Measurements from ENCODE around the gene CLRN2. TPM values are rescaled to one million over a fixed set of nuclear protein-coding genes. Genes with fewer than 3 reads are reported as not detected.

Gene CLRN2
- polyA plus RNA-seq, 1 experiment, result not detected

GRCh38 chr4:17544205-17544604 lies 29.2 kb downstream of the CLRN2 start:
- Histone ChIP-seq H3K36me3 (ENCODE audit: control insufficient read depth, insufficient read depth, low read length) (no peaks in the 10 kb centered on the region), H3K27me3 (ENCODE audit: control insufficient read depth, insufficient read depth, low read length) (no peaks in the 10 kb centered on the region; the same call in 1 of the 2 replicates), H3K4me3 (ENCODE audit: low read depth, low read length) (no peak overlapping the region)
- no peak for TF ChIP-seq CTCF (IDR thresholded peaks at IDR 0.05; ENCODE audit: insufficient read depth, low read depth, low read length)
- DNase-seq (ENCODE audit: low read depth), result no peak
- ChIA-PET CTCF (interaction anchor here (0.9 to 6.5 kb wide), 4 partner anchors 14 to 92 kb away, joined by 3 to 57 read pairs (median 4); partner anchors contain the start of gene CLRN2), POLR2A (no interaction called here)

GRCh38 chr4:17544831-17545234 lies 29.9 kb downstream of the CLRN2 start:
- Histone ChIP-seq H3K36me3 (ENCODE audit: control insufficient read depth, insufficient read depth, low read length) (no peaks in the 10 kb centered on the region), H3K4me3 (ENCODE audit: low read depth, low read length) (no peak overlapping the region), H3K27me3 (ENCODE audit: control insufficient read depth, insufficient read depth, low read length) (no peaks in the 10 kb centered on the region; the same call in 1 of the 2 replicates)
- ChIA-PET POLR2A (no interaction called here), CTCF (interaction anchor here (0.8 to 6.5 kb wide), 6 partner anchors 10 to 1048 kb away, joined by 3 to 57 read pairs (median 4); partner anchors contain the start of gene CLRN2)
- TF ChIP-seq CTCF (IDR thresholded peaks at IDR 0.05; ENCODE audit: insufficient read depth, low read depth, low read length), result no peak
- no peak for DNase-seq (ENCODE audit: low read depth)

GRCh38 chr4:17545374-17546140 lies 30.6 kb downstream of the CLRN2 start:
- CTCF ChIA-PET, result interaction anchor here (0.6 to 6.5 kb wide), 9 partner anchors 10 to 1048 kb away, joined by 3 to 57 read pairs (median 4); partner anchors contain the start of gene CLRN2
- POLR2A ChIA-PET, result no interaction called here
- H3K36me3 ChIP-seq (ENCODE audit: control insufficient read depth, insufficient read depth, low read length), result no peaks in the 10 kb centered on the region
- no peaks in the 10 kb centered on the region; the same call in 1 of the 2 replicates for H3K27me3 ChIP-seq (ENCODE audit: control insufficient read depth, insufficient read depth, low read length)
- H3K4me3 ChIP-seq (ENCODE audit: low read depth, low read length), result no peak overlapping the region
- TF ChIP-seq CTCF (IDR thresholded peaks at IDR 0.05; ENCODE audit: insufficient read depth, low read depth, low read length), result no peak
- DNase-seq (ENCODE audit: low read depth), result no peak

- no peak for TF ChIP-seq CTCF (IDR thresholded peaks at IDR 0.05; ENCODE audit: insufficient read depth, low read depth, low read length)
- no peaks in the 10 kb centered on the region; the same call in 1 of the 2 replicates for H3K27me3 ChIP-seq (ENCODE audit: control insufficient read depth, insufficient read depth, low read length)
- H3K4me3 ChIP-seq (ENCODE audit: low read depth, low read length), result no peak overlapping the region
- H3K36me3 ChIP-seq (ENCODE audit: control insufficient read depth, insufficient read depth, low read length), result no peaks in the 10 kb centered on the region
- DNase-seq (ENCODE audit: low read depth), result no peak
- POLR2A ChIA-PET, result no interaction called here
- CTCF ChIA-PET, result interaction anchor here (1.4 to 6.5 kb wide), 3 partner anchors 90 to 1047 kb away, joined by 3 to 57 read pairs (median 4); no protein-coding TSS in a partner anchor
Observed at GRCh38 chr4:17546222-17546621, 31.3 kb downstream of the CLRN2 start.

- TF ChIP-seq CTCF (IDR thresholded peaks at IDR 0.05; ENCODE audit: insufficient read depth, low read depth, low read length), result no peak
- no peak for DNase-seq (ENCODE audit: low read depth)
- H3K27me3 ChIP-seq (ENCODE audit: control insufficient read depth, insufficient read depth, low read length), result no peaks in the 10 kb centered on the region; the same call in 1 of the 2 replicates
- H3K36me3 ChIP-seq (ENCODE audit: control insufficient read depth, insufficient read depth, low read length), result no peaks in the 10 kb centered on the region
- ChIA-PET POLR2A (no interaction called here), CTCF (interaction anchor here (0.6 to 6.5 kb wide), 3 partner anchors 10 to 262 kb away, joined by 3 to 57 read pairs (median 4); no protein-coding TSS in a partner anchor)
- no peak overlapping the region for H3K4me3 ChIP-seq (ENCODE audit: low read depth, low read length)
Observed at GRCh38 chr4:17546678-17547077, 31.7 kb downstream of the CLRN2 start.
